GM10266 (cell line): ENCODE measurements around the gene GBP7.
A peak's percentile ranks its signal among the peaks of the same experiment; 100 is the strongest.

Experiments
- DNase-seq: peaks from one replicate; pipeline ENCODE4 v3.0.0; 2012; ENCODE audit errors: extremely low spot score
- TF ChIP-seq, protein P1 (sequence below): IDR thresholded peaks from 2 replicates; pipeline ENCODE4 v1.5.1; 2012; ENCODE audit warnings: mild to moderate bottlenecking, low read depth; ENCODE audit not compliant: control insufficient read depth, insufficient read depth; ENCODE audit errors: missing control alignments

GBP7 gene

DNA sequence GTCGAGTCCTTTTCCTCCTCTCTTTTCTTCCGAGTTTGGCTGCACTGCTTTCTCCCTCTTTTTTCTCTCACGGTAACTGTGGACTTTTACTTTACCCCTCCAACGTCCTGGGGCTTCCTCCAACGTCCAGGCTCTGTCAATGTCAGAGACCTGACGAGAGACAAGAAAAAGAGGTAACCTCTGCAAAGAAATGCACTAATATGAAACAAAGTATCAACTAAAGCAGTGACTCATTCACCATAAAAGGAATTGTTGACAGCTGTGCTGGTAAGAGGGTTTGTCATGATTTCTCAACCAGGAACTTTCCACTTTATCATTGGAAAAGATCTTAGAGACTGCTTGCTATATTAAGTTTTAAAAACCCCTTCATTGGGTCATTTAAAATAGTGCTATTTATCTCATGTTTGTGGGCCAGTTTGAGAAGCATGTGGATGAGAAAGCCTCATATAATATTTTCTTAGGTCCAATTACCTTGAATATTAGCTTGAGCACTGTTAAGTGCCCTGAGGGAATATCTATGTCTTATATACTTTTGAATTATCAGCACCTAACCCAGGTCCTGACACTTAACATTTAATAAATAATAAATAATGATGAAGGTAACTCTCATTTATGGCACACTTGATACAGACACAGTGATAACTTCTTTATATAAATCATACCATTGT is 49.8 kb downstream of the GBP7 start, which contains the start of gene GBP2:
Gene GBP2 (minus strand): TSS at position 202 of the 668 bp plus-strand sequence. CDS start 4,148 bp downstream, outside the sequence.
- peak; percentile 79 for DNase-seq
- TF ChIP-seq, protein P1, sequence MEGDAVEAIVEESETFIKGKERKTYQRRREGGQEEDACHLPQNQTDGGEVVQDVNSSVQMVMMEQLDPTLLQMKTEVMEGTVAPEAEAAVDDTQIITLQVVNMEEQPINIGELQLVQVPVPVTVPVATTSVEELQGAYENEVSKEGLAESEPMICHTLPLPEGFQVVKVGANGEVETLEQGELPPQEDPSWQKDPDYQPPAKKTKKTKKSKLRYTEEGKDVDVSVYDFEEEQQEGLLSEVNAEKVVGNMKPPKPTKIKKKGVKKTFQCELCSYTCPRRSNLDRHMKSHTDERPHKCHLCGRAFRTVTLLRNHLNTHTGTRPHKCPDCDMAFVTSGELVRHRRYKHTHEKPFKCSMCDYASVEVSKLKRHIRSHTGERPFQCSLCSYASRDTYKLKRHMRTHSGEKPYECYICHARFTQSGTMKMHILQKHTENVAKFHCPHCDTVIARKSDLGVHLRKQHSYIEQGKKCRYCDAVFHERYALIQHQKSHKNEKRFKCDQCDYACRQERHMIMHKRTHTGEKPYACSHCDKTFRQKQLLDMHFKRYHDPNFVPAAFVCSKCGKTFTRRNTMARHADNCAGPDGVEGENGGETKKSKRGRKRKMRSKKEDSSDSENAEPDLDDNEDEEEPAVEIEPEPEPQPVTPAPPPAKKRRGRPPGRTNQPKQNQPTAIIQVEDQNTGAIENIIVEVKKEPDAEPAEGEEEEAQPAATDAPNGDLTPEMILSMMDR: no peak

DNA sequence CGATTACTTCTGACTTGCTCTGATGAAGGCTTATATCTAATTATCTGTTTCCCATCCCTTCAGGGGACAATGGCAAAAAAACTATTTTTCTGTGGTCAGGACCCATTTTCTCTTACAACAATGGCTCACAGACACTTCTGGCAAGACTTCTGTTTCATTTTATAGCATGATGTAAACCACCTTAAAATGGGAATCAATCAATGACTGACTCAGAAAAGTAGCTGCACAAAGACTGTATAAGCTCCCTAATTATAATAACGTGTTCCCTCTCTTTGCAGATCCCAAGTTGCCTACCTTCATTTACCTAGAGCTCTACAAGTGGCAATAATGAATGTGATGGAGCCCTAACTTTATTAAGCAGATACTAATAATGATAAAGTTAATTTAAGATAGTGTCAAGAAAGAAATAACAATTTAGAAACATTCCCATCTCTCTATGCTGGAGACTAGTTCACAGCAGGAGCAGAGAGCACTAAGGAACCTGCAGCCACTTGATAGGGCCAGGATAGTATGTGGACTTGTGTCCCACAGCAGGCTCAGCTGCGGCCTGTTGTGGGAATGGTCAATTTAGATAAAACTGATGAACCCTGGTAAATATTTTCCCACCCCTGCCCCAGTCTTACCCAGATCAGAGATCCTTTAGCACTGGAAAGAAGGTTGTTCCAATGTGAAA is 50.4 kb downstream of the GBP7 start:
- no peak for DNase-seq
- TF ChIP-seq, protein P1: no peak

DNA sequence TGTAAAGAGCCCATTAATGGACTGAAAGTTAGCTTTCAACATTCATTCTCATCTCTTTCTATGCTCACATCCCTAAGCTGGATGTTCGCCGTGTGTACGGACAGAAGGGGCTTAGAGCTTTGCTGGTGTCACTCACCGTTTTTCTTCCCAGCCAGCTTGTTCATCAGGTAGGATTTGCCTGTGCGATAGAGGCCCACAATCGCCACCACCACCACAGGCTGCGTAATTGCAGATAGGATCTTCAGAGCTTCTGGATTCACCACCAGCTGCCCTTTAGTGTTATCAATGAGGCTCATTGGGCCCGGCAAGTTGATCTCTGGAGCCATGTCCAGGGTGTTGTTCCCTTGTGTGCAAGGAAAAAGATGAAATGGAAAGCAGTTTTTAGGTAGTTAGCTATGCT is 54.2 kb downstream of the GBP7 start:
- DNase-seq: no peak
- TF ChIP-seq, protein P1: no peak

DNA sequence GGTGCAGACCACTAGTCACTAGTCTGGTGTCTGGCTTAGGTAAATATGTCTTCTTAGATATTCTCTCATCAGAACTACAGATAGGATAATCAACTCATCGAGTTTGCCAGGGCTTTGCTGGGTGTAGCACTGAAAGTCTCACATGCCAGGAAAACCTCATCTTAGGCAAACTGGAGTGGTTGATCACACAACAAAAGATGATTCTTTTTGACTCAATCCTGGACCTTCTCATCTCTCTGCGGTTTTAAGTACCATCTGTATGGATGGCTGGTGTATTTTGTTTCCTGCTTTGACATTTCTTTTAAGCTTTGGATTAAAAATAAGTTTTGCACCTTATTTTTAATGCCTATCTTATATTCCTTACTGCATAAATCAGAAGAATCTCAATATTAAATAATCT is 61.1 kb downstream of the GBP7 start:
- TF ChIP-seq, protein P1: no peak
- DNase-seq: no peak

DNA sequence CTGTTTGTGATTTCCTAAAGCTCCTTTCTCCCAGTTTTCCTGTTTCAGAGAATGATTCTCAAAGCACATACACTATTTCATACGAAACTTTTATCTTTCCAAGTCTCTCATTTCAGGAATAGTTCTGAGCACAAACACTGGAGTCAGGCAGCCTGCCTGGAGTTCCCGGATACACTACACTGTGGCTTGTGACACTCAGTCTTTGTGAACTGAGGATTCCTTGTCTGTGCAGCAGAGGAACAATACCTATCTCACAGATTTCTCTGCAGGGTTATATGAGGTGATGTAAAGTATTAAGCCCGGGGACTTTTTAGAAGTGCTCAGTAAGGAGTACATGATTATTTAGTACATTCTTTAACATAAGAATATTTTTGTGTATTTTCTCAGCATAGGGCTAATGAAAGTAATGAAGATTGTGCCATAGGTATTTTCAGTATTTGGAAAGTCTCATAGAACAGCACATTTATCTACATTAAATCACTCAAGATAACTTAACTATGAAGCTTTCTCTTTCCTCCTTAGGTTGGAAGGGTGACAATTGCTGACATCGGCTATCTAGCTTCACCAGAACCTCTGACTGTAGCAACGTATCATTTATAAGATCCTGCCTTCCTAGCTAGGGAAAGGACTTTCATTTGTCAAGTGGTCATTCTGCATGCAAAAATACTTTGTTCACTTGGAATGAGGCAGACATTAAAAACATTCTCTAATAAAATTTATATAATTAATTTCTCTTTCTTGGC is 62.8 kb downstream of the GBP7 start:
- DNase-seq: no peak
- TF ChIP-seq, protein P1: no peak

DNA sequence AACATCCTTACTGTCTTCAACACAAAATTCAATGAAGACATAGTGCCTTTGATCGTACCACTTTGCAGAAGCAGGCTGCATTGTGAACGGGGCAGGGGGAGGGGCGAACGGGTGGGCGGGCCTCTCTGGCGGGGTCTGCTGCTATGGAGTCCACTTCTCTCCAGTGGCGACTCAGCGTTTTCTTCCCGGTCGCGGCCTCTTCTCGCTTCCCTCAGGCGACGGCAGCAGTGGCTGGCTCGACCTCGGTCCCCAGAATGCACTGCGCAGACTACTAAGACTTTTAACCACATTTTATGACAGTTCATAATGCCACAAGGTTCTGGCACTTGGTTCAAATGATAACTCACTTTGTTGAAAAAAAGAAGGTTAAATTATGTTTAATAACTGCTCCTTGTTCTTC is 71.1 kb downstream of the GBP7 start:
- TF ChIP-seq, protein P1: no peak
- DNase-seq: no peak
